HL-60/S4 treated with retinoic acid at 250 ng/mL for 4 days and 3 days (cell line): Measurements from ENCODE around the gene IGF2.

Source experiments
- in situ Hi-C: fragments of 300-500 bp; cut with MboI; formaldehyde crosslinking; loops from 2 replicates; pipeline ENCODE4 v1.7.0; 2022; ENCODE audit warnings: low sequenced_read_pairs

IGF2 gene

DNA sequence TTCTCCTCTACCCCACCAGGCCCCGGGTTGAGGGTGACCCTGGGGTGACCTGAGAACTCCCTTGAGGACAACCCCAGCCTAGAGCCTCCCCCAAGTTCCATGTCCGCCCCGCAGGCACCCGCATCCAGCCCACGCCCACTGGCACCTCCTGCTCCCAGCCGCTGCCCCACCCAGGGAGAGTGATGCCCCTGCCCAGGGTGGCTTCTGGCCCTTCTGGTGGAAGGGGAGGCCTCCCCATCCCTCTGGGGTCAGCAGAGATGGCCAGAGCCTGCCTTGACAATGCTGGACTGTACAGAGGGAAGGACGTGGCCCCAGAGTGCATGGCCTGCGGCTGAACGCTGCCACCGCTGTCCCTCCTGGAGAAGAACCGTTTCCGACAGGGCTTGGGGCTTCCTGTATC, 33.5 kb upstream of the IGF2 start:
- in situ Hi-C loops = no loop called here

DNA sequence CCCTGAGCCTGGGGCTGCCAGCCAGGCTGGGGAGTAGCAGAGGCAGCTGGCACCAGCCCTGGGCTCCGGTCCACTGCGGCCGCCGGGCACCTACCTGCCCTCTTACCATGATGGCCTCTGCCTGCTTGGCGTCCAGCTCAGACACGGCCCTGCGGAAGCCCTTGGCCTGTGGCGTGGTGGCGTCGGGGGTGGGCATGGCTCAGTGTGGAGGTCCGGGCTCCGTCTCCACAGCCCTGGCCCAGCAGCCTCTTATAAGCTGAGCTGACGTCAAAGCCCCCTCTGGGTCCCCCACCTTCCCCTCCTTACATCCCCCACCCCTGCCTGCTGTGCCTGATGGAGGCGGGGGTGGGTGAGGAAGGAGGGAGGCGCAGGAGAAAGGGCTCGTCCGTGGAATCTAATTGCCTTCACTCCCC, 32.4 kb upstream of the IGF2 start, which contains the start of gene TH:
TSS of gene TH (minus strand) at position 225 of the 413 bp plus-strand sequence. CDS start at position 196, 29 bp downstream.
- in situ Hi-C loops = no loop called here

DNA sequence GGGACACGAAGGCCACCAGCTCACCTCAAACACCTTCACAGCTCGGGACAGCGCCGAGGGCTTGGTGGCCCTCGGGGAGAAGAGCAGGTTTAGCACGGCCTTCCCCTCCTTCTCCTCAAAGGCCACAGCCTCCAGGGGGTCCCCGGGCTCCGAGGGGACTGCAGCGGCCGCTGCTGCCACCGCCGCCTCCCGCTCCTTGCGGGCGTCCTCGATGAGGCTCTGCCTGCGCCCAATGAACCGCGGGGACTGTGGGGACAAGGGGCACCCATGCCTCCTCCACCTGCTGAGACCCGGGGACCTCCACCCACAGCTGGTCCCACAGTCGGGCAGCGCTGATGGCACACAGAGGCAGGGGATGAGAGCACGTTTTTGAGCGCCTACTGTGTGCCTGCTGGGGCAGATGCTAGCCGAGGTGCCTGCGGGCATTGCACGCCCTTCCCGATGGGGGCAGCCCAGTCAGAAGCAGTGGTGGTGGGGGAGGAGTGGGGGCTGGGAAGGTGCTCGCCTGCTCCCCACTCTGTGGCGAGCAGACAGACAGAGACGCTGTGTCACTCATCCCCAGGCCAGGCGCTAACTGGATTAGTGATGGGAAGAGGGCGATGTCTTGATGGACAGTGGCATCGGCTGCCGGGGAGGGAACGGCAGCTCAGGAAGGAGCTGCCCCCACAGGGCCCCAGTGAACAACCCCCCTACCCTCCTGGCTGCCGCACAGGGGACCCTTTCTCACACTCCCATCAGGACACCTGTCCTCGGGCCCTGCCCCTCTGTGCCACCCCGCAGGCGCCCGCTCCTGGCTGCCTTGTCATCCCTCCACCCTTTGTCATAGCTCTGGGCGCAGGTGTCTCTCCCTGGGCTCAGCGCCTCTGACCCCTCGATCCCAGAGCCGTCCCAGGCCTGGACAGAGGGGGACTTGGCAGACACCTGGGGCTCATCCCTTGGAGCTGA, 30.7 kb upstream of the IGF2 start:
- in situ Hi-C loops = no loop called here

DNA sequence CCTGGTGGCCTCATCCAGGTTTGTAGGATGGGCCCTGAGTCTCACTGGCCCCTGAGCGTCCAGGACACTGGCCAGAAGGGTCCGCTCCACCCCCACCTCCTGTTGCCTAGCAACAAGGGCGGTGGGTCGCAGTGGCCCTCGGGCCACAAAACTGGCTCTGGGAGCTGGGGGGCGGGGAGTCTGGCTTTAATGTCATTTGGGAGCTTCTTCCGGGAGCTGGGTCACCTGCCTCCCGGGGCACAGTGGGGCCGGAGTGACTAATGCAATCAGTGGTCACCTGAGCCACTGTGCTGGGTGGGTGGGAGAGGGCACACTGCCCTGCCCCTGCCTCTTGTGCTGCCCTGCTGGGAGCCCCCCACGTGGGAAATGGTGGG, 29.8 kb upstream of the IGF2 start:
- in situ Hi-C loops = no loop called here

DNA sequence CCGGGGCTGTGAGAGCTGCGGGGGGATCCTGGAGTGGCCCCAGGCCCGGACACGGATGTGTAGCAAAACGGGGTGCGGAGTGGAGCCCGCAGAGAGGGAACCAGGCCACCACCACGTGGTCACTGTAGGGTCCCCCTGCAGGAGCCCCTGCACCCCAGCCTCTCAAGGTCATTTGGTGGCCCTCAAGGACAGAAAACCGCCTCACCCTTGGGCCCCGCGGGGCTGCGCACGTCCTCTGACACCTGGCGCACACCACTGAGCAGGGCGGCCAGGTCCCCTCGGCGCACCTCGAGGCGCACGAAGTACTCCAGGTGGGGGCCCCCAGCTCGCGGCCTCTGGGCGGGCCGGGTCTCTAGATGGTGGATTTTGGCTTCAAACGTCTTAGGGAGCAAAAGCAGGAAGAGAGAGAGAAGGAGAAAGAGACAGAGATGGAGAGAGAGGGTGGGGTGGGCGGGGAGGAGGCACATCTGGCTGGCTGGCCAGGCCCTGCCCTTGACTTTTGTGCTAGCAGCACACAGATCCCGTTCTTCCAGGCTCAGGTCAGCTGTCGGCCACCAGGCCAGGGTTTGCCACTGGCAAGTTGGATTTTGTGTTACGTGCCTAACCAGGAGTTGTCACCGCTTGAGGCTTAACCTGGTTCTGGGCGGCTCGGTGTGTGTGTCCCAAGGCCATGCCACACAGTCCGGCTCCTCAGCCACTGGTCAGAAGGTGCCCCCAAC, 29.3 kb upstream of the IGF2 start:
- in situ Hi-C loops = no loop called here

DNA sequence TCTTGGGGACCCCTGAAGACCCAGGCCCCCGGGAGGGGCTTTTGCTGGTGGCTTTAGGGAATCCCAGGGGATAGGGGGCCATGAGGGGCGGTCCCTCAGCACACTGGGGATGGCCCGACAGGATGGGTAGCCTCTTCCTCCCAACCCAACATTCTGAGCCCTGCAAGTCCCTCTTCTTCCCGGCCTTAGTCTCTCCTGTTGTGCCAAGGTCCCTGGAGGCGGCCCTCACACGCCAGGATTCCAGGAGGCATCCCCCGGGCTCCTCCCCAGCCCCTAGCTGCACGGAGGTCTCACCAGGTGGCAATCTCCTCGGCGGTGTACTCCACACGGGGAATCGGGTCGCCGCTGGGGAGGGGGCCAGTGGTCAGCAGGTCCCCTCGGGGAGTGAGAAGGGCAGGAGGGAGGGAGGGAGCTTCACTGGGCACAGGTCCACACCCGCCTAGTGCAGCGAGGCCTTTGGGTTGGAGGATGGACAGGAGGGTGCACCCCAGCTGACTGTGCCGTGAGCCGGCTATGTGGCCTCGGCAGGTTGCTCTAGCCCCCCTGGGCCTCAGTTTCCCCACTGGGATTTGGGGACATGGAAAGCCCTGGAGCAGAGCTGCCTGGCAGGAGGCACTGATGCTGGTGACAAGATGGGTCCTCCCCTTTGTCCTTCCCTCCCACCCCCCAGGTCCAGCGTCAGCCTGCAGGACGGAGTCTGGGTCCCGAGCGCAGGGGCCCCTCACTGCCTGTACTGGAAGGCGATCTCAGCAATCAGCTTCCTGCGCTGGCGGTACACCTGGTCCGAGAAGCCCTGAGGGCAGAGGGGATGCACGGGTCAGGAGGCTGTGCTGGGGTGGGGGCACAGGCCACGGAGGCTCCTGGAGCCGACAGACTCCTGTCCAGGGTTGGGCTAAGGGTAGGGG, 28.2 kb upstream of the IGF2 start:
- in situ Hi-C loops = no loop called here

DNA sequence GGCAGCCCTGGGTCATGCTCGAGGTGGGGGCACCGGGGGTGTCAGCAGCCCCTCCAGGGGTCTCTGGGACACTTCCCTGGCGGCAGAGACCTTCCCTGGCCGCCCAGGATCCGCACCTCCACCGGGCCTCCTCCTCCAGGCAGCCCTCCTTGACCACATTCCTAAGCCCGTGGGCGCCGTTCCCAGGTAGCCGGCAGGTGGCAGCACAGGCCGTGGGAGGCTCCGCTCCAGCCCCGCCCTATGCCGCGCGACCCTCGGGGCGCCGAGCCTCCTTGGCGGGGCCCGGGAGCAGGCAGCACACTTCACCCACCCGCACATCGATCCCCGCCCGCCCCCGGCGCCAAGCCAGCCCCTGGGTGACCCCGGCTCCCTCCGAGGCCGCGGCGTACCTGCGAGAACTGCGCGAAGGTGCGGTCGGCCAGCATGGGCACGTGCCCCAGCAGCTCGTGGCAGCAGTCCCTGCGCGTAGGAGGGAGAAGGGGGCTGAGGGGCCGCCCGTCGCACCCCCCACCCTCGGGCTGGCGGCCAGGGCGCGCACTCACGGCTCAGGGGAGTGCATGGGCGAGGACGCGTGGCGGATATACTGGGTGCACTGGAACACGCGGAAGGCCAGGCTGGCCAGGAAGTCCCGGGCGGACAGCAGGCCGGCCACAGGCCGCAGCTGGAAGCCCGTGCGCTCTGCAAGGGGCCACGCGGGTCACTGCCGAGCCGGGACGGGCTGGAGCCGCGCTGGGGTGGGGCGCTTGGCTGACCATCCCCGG, 27.1 kb upstream of the IGF2 start:
- in situ Hi-C loops = no loop called here

DNA sequence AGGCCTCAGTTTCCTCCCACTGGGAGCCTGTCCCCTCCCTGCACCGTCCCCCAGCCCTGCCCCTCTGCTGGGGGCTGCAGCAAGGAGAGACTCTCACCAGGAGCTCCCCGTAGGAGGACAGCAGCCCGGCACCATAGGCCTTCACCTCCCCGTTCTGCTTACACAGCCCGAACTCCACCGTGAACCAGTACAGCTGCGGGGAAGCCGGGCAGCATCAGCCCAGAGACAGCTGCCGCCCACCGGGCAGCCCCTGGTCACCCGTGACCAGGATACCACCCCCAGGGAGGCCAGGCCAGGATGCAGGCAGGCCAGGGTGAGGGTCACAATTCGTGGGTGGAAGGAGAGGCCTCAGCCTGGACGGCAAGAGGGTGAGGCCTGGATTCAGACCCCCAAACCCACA, 26.4 kb upstream of the IGF2 start:
- in situ Hi-C loops = no loop called here

DNA sequence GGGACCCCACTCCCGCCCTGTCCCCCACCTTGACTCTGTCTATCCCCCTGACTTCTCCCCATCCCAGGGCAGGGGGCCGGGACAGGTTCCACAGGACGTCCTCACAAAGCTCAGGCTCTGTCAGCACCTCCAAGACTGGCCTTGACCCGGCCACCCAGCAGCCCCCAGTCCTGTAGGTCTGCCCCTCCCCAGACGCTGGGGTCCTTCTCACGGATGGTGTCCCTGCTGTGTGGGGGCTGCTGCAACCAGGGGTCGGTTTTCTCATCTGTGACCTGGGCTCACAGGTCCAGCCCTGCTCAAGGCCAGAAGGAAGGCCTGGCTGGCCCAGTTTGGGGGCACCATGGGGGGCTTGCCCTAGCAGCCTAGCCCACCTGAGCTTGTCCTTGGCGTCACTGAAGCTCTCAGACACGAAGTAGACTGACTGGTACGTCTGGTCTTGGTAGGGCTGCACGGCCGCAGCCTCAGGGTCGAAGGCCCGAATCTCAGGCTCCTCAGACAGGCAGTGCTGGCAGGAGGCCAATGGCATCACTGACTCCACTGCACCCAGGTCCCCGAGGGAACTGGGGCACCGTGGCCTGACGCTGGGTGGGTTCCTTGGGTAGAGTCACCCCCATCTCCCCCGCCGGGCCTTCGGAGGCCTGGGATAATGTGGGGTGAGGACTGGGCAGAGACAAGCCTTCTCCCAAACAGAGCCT, 25.8 kb upstream of the IGF2 start:
- in situ Hi-C loops = no loop called here

DNA sequence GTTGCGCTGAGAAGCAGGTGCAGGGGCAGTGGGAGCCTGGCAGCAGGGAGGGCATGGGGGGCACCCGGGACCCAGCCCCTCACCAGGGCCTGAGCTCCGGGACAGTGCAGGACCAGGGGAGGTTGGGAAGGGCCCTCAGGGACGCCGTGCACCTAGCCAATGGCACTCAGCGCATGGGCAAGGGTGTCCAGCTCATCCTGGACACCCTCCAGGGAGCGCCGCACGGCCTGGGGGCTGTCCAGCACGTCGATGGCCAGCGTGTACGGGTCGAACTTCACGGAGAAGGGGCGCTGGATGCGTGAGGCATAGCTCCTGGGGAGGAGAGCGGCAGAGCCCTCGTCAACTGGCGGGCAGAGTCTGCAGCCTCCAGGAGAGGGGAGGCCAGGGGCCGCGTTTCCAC, 24.9 kb upstream of the IGF2 start:
- in situ Hi-C loops = no loop called here

DNA sequence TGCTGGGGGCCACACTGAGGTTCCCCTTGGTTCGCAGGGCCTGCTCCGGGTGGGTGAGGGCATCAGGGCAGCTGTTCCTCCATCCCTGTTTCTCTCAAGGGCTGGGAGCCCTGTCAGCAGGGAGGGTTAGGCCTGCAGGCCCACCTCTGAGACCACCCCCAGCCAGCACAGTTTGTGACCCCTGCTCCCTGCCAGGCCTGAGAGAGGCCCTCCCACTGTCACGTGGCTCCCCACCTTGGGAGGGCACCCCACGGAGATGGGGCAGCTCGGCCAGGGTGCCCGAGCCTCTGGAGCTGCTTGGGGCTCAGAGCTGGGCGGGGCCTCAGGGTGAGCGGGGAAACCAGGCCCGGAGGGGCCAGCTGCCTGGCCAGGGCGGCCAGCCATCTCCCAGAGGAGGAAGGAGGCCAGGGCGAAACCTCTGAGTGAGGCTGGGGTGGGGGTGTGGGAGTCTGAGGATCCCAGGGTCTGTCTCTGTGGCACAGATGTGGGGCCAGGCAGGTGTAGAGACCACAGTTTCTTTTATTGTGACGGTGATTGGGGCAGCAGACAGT, 24.3 kb upstream of the IGF2 start:
- in situ Hi-C loops = no loop called here

DNA sequence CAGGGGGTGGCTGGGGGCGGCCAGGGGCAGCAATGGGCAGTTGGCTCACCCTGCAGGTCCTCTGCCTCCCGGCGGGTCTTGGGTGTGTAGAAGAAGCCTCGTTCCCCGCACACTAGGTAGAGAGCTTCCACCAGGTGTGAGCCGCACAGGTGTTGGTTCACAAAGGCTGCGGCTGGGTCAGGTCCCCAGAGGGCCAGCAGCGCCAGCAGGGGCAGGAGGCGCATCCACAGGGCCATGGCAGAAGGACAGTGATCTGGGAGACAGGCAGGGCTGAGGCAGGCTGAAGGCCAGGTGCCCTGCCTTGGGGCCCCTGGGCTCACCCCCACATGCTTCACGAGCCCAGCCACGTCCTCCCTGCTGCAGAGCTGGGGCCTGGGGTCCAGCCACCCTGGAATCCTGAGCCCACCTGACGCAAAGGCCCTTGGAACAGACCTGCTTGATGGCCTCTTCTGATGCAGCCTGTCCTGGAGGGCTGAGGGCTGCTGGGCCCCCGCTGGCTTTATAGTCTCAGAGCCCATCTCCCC, 21.6 kb upstream of the IGF2 start, which contains the start of gene INS:
TSS of gene INS (minus strand) at position 474 of the 524 bp plus-strand sequence. CDS start at position 236, 238 bp downstream.
- in situ Hi-C loops = no loop called here

DNA sequence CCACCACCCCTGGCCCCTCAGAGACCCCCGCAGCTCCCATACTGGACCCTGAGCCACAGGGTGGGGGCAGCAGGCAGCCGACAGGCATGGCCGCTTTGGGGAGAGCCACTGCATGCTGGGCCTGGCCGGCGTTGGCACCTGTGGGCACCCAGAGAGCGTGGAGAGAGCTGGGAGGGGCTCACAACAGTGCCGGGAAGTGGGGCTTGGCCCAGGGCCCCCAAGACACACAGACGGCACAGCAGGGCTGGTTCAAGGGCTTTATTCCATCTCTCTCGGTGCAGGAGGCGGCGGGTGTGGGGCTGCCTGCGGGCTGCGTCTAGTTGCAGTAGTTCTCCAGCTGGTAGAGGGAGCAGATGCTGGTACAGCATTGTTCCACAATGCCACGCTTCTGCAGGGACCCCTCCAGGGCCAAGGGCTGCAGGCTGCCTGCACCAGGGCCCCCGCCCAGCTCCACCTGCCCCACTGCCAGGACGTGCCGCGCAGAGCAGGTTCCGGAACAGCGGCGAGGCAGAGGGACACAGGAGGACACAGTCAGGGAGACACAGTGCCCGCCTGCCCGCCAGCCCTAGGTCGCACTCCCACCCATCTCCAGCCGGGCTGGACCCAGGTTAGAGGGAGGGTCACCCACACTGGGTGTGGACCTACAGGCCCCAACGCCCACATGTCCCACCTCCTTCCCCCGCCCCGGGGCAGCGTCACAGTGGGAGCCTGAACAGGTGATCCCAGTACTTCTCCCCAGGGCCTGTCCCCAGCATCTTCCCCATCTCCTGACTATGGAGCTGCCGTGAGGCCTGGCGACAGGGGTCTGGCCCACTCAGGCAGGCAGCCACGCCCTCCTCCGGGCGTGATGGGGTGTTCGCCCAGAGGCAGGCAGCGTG, 20.6 kb upstream of the IGF2 start:
- in situ Hi-C loops = no loop called here

DNA sequence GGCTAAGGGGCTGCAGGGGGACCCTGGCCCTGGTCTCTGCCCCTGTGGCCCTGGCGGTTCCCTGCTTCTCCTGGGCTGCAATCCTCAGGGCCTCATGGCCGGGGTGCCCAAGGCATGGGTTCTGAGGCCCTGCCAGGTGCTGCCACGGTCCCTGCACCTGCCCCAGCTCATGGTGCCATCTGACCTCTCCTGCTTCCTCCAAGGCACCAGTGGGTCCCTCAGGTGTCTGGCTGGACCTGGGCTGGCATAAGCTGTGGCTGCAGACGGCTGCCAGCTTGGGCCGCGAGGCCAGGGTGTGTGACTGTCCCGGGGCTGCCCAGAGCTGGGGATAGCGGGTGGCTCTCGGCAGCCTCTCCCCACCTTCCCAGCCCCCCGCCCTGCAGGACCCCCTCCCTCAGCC, 19.8 kb upstream of the IGF2 start:
- in situ Hi-C loops = no loop called here

DNA sequence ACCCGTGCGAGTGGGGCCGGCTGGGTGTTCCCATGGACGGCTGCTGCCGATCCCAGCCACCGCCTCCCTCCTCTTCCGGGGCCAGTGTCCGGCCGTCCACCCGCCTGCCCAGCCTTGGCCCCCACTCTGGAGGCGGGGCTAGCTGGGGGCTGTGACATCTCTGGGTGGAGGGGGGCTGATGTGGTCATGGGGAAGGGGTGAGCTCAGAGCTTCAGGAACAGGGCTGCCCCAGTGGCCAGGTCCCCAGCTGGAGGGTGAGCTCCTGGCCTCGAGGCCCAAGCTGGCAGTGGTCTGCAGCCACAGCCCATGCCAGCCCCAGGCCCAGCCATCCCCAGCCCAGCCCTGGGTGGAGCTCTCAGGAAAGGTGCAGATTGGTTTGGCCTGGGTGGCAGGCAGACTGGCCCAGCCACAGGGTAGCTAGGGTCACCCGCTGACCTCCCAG, 19.1 kb upstream of the IGF2 start:
- in situ Hi-C loops = no loop called here

DNA sequence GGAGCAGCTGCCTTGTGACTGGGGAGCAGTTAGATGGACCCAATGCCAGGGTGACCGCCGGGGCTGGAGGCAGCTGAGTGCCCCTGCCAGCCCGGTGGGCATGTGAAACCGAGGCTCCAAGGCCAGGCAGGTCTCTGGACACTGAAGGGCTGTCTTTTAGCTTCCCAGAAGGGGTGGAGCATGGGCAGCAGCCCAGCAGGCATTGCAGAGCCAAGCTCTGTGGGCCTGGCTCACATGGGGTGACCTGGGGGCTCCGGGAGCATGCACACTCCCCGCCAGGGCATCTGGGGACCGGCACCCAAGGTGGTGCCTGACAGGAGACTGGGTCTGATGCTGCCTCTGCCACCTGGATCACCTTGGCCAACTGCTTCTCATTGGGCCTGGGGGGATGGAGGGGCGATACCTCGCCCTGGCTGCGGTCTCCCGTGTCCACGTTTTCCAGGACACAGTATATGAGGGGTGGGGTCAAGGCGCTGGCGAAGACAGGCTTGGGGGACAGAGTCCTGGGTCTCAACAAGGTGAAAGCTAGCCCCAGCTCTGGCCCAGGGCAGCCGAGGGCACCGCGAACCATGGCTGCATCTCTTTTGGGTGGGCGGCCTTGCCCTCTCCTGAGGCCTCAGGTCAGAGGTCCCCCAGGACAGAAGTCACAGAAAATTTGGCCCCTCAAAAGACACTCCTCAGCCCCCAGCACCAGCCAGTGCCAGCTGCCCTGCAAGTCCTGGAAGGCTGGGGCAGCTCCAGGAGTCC, 18.3 kb upstream of the IGF2 start:
- in situ Hi-C loops = no loop called here

DNA sequence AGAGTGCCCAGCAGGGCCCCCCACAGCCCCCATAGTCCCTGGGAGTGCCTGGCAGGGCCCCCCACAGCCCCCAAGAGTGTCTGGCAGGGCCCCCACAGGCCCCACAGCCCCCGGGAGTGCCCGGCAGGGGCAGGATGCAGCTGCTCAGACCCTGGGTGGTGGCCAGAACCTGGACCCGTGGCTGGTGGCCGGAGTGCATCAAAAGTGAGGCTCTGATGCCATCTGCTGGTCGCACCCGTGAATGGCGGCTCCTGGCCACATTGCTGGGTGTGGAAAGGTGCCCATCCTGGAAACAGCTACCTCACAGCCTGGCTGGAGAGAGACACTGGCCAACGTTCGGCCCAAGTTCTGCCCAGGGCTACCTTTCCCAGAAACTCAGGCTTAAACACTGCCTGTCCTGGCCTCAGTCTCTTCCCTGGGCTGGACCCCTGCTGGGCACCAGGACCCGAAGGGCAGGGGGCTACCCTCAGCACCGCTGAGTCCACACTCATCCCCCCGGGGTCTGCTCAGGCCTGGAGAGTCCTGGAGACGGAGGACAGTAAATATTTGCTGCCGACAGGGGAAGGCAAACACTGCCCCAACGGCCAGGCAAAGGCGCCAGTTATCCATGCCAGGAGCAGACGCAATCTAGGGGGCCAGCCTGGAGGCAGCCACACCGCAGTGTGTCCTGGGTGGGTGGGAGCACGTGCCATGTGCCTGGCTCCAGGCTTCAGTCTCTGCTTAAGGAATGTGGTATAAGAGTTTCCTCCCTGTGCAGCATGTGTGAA, 17.4 kb upstream of the IGF2 start:
- in situ Hi-C loops = no loop called here
